Astrocyte (in vitro differentiated cells and primary cell): ENCODE measurements around the gene RAB6B. TPM values are rescaled to one million over a fixed set of nuclear protein-coding genes. Genes with fewer than 3 reads are reported as not detected.

Experiments
- DNase-seq: peaks from one replicate; pipeline ENCODE4 v3.0.0-alpha.2; 2010; ENCODE audit warnings: low read depth
- FAIRE-seq: peaks from 2 replicates; lab custom pipeline; 2011; peaks lifted over from hg19 to GRCh38; lab: Jason Lieb, UNC
- H2AFZ ChIP-seq: 2 replicates; pipeline ENCODE4 v1.6.0; 2012; ENCODE audit warnings: low read depth, low read length, inconsistent platforms
- H3K27ac ChIP-seq: 2 replicates; pipeline ENCODE4 v1.5.1; 2011; ENCODE audit warnings: low read depth, low read length, inconsistent platforms
- H3K27me3 ChIP-seq: 2 replicates; pipeline ENCODE4 v1.6.0; 2011; ENCODE audit warnings: low read length, inconsistent platforms; ENCODE audit not compliant: insufficient read depth
- H3K36me3 ChIP-seq: 2 replicates; pipeline ENCODE4 v1.5.1; 2011; ENCODE audit warnings: low read length, inconsistent platforms; ENCODE audit not compliant: insufficient read depth
- H3K4me1 ChIP-seq: 2 replicates; pipeline ENCODE4 v1.5.1; 2011; ENCODE audit warnings: low read length, inconsistent platforms; ENCODE audit not compliant: insufficient read depth
- H3K4me2 ChIP-seq: 2 replicates; pipeline ENCODE4 v1.6.0; 2012; ENCODE audit warnings: low read length, inconsistent platforms
- H3K4me3 ChIP-seq: 2 replicates; pipeline ENCODE4 v1.5.1; 2011; ENCODE audit warnings: low read depth, mild to moderate bottlenecking, low read length, inconsistent platforms; ENCODE audit not compliant: insufficient read depth
- H3K79me2 ChIP-seq: 2 replicates; pipeline ENCODE4 v1.6.0; 2012; ENCODE audit warnings: mild to moderate bottlenecking, low read length, inconsistent platforms; ENCODE audit not compliant: insufficient read depth
- H3K9ac ChIP-seq: 2 replicates; pipeline ENCODE4 v1.6.0; 2012; ENCODE audit warnings: mild to moderate bottlenecking, low read length, inconsistent platforms
- H3K9me3 ChIP-seq: 2 replicates; pipeline ENCODE4 v1.5.1; 2012; ENCODE audit warnings: low read depth, mild to moderate bottlenecking, low read length, inconsistent platforms; ENCODE audit not compliant: insufficient read depth
- H4K20me1 ChIP-seq: 2 replicates; pipeline ENCODE4 v1.6.0; 2012; ENCODE audit warnings: low read length, inconsistent platforms; ENCODE audit not compliant: insufficient read depth
- H3K27ac Mint-ChIP-seq: one replicate; pipeline ENCODE4 v1.8.0; 2021; ENCODE audit warnings: mild to moderate bottlenecking, mixed read lengths; ENCODE audit not compliant: unreplicated experiment
- H3K27me3 Mint-ChIP-seq: one replicate; pipeline ENCODE4 v1.8.0; 2021; ENCODE audit warnings: low read depth, mixed read lengths; ENCODE audit not compliant: unreplicated experiment
- H3K36me3 Mint-ChIP-seq: one replicate; pipeline ENCODE4 v1.8.0; 2021; ENCODE audit warnings: low read depth, mixed read lengths; ENCODE audit not compliant: unreplicated experiment
- H3K4me1 Mint-ChIP-seq: one replicate; pipeline ENCODE4 v1.8.0; 2021; ENCODE audit warnings: low read depth, mixed read lengths; ENCODE audit not compliant: unreplicated experiment
- H3K4me3 Mint-ChIP-seq: one replicate; pipeline ENCODE4 v1.8.0; 2021; ENCODE audit warnings: mild to moderate bottlenecking, moderate library complexity, mixed read lengths; ENCODE audit not compliant: unreplicated experiment
- H3K9me3 Mint-ChIP-seq: one replicate; pipeline ENCODE4 v1.8.0; 2021; ENCODE audit warnings: mild to moderate bottlenecking, mixed read lengths; ENCODE audit not compliant: unreplicated experiment
- EZH2 ChIP-seq: IDR thresholded peaks from 2 replicates; pipeline ENCODE4 v1.6.1; 2012; ENCODE audit warnings: mild to moderate bottlenecking, low read length, inconsistent platforms; ENCODE audit not compliant: insufficient read depth
- total RNA-seq: library from RNA; stranded (reverse); gene quantifications from 2 replicates; pipeline ENCODE4 v1.2.1, GENCODE V29; 2021
- TF ChIP-seq, protein P1 (sequence below): IDR thresholded peaks from 2 replicates; pipeline ENCODE4 v1.5.1; 2011; ENCODE audit warnings: low read depth, mild to moderate bottlenecking, inconsistent platforms, low read length, moderate library complexity; ENCODE audit not compliant: insufficient read depth

Gene RAB6B
- total RNA-seq, 1 donor from 2014 or later: 61.8 TPM

DNA sequence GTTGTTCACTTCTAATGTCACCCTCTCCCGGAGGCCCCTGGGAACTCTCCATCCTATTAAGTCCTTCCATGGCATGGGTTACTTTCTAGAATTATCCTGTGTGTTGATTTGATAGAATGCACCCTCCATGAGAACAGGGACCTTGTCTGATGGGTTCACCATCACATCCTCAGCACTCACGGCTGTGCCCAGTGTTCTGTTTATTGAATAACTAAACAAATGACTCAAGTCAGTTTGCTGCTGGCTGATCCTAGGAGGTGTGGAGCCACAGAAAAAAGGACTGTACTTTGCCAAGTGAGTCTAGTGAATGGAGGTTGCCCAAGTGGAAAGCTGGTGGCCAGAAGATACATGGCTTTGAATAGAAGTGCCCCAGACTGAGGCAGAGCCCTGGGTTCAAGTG is 48.5 kb upstream of the RAB6B start:
- Histone ChIP-seq H3K9ac (no peak overlapping the region), H3K4me2 (peak overlapping the region; percentile 74), H4K20me1 (peaks cover 14% of the 10 kb centered on the region), H3K79me2 (no peaks in the 10 kb centered on the region), H3K4me3 (peak overlapping the region; percentile 26), H2AFZ (no peak overlapping the region), H3K9me3 (no peaks in the 10 kb centered on the region), H3K4me1 (peaks cover 36% of the 10 kb centered on the region), H3K27me3 (peaks cover 4% of the 10 kb centered on the region), H3K36me3 (no peaks in the 10 kb centered on the region), H3K27ac (no peak overlapping the region)
- Mint-ChIP-seq H3K27me3 (peaks cover 64% of the 10 kb centered on the region), H3K9me3 (peaks cover 3% of the 10 kb centered on the region), H3K36me3 (no peaks in the 10 kb centered on the region), H3K4me1 (peaks cover 28% of the 10 kb centered on the region), H3K27ac (no peak overlapping the region), H3K4me3 (no peak overlapping the region)
- FAIRE-seq (no peak), DNase-seq (peak; percentile 55)
- TF ChIP-seq EZH2: no peak
- TF ChIP-seq, protein P1, sequence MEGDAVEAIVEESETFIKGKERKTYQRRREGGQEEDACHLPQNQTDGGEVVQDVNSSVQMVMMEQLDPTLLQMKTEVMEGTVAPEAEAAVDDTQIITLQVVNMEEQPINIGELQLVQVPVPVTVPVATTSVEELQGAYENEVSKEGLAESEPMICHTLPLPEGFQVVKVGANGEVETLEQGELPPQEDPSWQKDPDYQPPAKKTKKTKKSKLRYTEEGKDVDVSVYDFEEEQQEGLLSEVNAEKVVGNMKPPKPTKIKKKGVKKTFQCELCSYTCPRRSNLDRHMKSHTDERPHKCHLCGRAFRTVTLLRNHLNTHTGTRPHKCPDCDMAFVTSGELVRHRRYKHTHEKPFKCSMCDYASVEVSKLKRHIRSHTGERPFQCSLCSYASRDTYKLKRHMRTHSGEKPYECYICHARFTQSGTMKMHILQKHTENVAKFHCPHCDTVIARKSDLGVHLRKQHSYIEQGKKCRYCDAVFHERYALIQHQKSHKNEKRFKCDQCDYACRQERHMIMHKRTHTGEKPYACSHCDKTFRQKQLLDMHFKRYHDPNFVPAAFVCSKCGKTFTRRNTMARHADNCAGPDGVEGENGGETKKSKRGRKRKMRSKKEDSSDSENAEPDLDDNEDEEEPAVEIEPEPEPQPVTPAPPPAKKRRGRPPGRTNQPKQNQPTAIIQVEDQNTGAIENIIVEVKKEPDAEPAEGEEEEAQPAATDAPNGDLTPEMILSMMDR: no peak

DNA sequence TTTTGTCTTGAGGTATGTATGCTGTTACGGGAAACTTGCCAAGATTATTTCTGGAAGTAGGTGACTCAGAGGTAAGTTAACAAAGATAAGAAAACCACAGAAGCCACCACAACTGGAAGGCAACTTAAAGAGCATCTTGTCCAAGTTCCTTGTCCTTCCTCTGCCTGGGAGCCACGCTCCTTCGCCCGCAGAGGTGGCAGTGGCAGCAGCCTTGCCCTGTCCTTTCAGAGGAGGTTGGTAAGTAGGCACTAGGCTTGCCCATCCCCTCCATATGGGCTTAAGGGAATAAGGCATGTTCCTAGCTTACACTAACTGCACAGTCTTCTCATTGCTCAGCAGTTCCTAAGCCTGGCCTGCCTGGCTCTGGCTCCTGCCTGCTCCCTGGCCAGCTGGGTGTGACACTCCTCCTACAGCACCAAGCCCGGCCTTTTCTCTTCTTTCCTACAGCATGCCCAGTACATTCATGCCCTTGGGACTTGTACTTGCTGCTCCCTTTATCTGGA is 48.0 kb upstream of the RAB6B start:
- Histone ChIP-seq H3K4me1 (peaks cover 36% of the 10 kb centered on the region), H2AFZ (no peak overlapping the region), H3K4me2 (peak overlapping the region; percentile 74), H4K20me1 (peaks cover 14% of the 10 kb centered on the region), H3K79me2 (no peaks in the 10 kb centered on the region), H3K27ac (peak overlapping the region; percentile 35), H3K27me3 (peaks cover 4% of the 10 kb centered on the region), H3K9ac (no peak overlapping the region), H3K36me3 (no peaks in the 10 kb centered on the region), H3K9me3 (no peaks in the 10 kb centered on the region), H3K4me3 (peak overlapping the region; percentile 26)
- Mint-ChIP-seq H3K27ac (no peak overlapping the region), H3K4me1 (peaks cover 28% of the 10 kb centered on the region), H3K9me3 (peaks cover 2% of the 10 kb centered on the region), H3K4me3 (no peak overlapping the region), H3K36me3 (no peaks in the 10 kb centered on the region), H3K27me3 (peaks cover 65% of the 10 kb centered on the region)
- DNase-seq: peak; percentile 99
- no peak for TF ChIP-seq EZH2
- TF ChIP-seq, protein P1: no peak
- FAIRE-seq: peak; percentile 85

DNA sequence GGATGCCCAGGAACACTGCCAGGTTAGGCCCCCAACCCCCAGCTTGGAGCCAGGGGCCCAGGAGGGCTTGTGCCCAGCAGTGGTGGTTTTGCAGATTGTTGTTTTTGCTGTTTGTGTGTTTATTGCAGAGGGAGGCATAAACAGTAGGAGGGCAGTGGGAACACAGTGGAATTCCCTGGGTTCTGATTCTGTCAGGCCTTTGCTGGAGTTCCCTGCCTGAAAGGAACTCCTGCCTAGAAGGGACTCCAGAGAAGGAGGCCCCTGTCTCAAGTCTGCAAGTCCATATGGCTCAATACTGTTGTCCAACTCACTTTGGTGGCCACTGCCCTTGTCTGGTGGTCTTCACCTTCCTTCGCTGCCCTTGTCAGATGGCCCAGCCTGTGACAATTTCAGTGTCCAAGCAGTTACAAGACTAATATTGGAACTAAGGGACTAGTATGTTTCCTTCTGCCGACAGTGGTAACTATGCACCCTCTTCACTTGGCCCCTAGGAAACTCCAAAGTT is 47.4 kb upstream of the RAB6B start:
- FAIRE-seq: no peak
- Histone ChIP-seq H3K36me3 (no peaks in the 10 kb centered on the region), H3K79me2 (no peaks in the 10 kb centered on the region), H3K27me3 (peaks cover 4% of the 10 kb centered on the region), H3K9ac (no peak overlapping the region), H3K4me2 (peak overlapping the region; percentile 64), H3K4me1 (peaks cover 36% of the 10 kb centered on the region), H4K20me1 (peaks cover 14% of the 10 kb centered on the region), H3K4me3 (no peak overlapping the region), H3K27ac (no peak overlapping the region), H2AFZ (no peak overlapping the region), H3K9me3 (no peaks in the 10 kb centered on the region)
- peaks cover 2% of the 10 kb centered on the region for H3K9me3 Mint-ChIP-seq
- peaks cover 30% of the 10 kb centered on the region for H3K4me1 Mint-ChIP-seq
- DNase-seq: no peak
- no peak overlapping the region for H3K4me3 Mint-ChIP-seq
- H3K36me3 Mint-ChIP-seq: no peaks in the 10 kb centered on the region
- no peak overlapping the region for H3K27ac Mint-ChIP-seq
- TF ChIP-seq, protein P1: no peak
- no peak for TF ChIP-seq EZH2
- H3K27me3 Mint-ChIP-seq: peaks cover 67% of the 10 kb centered on the region
